Right atrium auricular region (tissue), 2 donors: ENCODE measurements around the gene LSP1. TPM values are rescaled to one million over a fixed set of nuclear protein-coding genes. Genes with fewer than 3 reads are reported as not detected.
A peak's percentile ranks its signal among the peaks of the same experiment; 100 is the strongest.
"Not testable (repeated sequence)": the region's sequence is repeated elsewhere in the genome, so short reads cannot be mapped to it uniquely, and the experiment has no call there.

Experiments used
- DNase-seq: peaks from one replicate; pipeline ENCODE4 v3.0.0-alpha.2; 2019; ENCODE audit warnings: low spot score
- H3K27ac ChIP-seq, 2 donors: fragments of 200-600 bp; sonication (generic); 1 replicate in 1 of 2; 2 replicates in 1 of 2; pipeline ENCODE4 v1.5.1; 2016 to 2019
- H3K27me3 ChIP-seq, 2 donors: fragments of 200-600 bp; sonication (generic); one replicate each; pipeline versions ENCODE4 v1.5.1 to v1.6.0; 2017 to 2019
- H3K36me3 ChIP-seq: fragments of 200-600 bp; sonication (generic); one replicate; pipeline ENCODE4 v1.5.1; 2016
- H3K4me1 ChIP-seq, 2 donors: fragments of 200-600 bp; sonication (generic); one replicate each; pipeline versions ENCODE4 v1.5.1 to v1.6.0; 2017 to 2019
- H3K4me3 ChIP-seq, 2 donors: fragments of 200-600 bp; sonication (generic); 1 replicate in 1 of 2; 2 replicates in 1 of 2; pipeline ENCODE4 v1.5.1; 2017 to 2019; ENCODE audit warnings: mild to moderate bottlenecking in 1 of 2, moderate library complexity in 1 of 2
- H3K9me3 ChIP-seq, 2 donors: fragments of 200-600 bp; sonication (generic); one replicate each; pipeline ENCODE4 v1.5.1; 2019
- total RNA-seq, 2 donors: library from RNA; depleted of rRNA; stranded (reverse); fragments of >200 nt; gene quantifications; one replicate each; pipeline ENCODE4 v1.1.0, GENCODE V29; 2016
- TF ChIP-seq, protein P1 (sequence below), 2 donors: fragments of 200-600 bp; sonication (generic); IDR thresholded peaks; one replicate each; pipeline ENCODE4 v1.5.1; 2019; ENCODE audit warnings: antibody characterized with exemption in 2 of 2

Gene LSP1
- total RNA-seq, 2 donors from 2014 or later: 7.9 to 12.1 TPM

DNA sequence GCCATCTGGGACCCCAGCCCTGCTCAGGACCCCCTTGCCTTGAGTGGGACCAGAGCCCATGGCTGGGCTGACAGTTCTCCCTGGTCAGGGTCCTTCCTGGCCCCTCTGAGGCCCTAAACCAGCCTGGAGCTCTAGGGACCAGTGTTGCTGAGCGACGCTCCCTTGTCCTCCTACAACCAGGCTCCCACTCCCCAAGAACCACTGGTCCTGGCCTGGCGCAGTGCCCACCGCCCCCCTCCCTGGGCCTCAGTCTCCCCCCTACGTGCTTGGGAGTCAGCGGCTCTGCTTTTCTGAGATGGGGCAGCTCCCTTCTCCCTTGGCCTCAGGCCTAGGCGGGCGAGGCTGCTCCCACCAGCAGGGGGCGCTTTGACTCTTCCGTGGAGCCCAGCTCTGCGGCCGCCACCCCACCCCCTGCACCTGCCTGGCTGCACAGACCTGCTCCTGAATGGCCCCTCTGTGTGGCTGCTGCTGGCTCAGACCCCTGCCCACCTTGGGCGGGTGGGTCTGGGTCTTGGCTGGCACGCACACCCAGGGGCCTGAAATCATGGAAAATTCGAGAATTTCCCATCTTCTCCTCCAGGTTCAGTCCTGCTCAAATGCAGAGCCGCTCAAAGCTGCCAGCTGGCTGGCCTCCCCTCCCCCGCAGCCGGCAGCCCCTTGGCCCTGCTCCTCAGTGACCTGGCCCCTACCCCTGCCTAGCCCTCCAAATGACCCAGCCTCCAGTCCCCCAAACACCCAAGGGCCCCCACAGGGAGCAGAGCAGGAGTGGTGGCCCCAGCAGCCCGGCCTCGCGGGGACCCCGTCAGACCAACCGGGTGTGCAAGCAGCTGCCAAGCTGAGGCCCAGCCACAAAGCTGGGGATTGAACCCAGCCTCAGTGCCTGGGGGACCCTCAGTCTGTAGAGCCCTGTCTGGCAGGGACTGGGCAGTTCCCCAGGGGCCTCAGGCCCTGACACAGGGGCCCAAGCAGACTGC, 29.7 kb downstream of the LSP1 start:
- peak overlapping the region; percentile 91 to 95 for H3K27ac ChIP-seq
- H3K36me3 ChIP-seq: peaks cover 13% of the 10 kb centered on the region
- DNase-seq: no peak
- TF ChIP-seq, protein P1, sequence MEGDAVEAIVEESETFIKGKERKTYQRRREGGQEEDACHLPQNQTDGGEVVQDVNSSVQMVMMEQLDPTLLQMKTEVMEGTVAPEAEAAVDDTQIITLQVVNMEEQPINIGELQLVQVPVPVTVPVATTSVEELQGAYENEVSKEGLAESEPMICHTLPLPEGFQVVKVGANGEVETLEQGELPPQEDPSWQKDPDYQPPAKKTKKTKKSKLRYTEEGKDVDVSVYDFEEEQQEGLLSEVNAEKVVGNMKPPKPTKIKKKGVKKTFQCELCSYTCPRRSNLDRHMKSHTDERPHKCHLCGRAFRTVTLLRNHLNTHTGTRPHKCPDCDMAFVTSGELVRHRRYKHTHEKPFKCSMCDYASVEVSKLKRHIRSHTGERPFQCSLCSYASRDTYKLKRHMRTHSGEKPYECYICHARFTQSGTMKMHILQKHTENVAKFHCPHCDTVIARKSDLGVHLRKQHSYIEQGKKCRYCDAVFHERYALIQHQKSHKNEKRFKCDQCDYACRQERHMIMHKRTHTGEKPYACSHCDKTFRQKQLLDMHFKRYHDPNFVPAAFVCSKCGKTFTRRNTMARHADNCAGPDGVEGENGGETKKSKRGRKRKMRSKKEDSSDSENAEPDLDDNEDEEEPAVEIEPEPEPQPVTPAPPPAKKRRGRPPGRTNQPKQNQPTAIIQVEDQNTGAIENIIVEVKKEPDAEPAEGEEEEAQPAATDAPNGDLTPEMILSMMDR (IDR thresholded peaks at IDR 0.05): peak; percentile 87 to 97
- no peaks in the 10 kb centered on the region for H3K9me3 ChIP-seq
- peaks cover 0 to 49% of the 10 kb centered on the region in 2 donors for H3K4me1 ChIP-seq
- H3K4me3 ChIP-seq: no peak overlapping the region
- H3K27me3 ChIP-seq: no peaks in the 10 kb centered on the region

DNA sequence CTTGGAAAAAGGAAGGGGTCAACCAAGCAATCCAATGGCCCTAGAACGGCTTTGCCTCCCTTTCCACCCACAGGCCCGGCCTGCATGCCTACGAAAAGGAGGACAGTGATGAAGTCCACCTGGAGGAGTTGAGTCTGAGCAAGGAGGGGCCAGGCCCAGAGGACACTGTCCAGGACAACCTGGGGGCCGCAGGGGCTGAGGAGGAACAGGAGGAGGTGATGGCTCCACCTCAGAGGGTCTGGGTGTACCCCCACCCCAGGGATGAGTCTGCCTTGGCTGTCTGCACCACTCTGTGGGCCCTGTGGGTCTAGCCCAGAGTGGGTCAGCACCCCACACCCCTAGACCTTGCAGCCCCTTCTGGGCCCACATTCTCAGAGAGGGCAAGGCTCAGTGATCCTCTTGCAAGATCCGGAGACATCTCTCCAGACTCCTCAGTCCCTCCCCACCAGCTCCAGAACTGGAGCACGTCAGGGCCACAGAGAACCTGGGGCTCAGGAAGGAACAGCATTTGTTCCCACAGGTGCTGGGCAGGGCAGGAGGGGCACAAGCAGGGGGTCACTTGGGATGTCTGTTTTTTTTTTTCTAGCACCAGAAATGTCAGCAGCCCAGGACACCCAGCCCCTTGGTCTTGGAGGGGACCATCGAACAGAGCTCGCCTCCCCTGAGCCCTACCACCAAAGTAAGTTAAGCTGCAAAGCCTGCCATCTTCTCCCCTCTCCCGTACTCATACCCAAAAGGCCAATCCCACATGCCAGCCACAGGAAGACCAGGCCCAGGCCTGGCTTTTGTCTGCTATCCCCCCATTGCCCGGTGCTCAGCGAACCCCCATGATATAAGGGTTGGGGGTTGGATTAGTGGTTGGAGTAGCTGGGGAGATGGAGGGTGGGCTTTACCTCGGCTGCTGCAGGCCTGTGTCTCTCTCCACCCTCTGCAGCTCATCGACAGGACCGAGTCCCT, 30.7 kb downstream of the LSP1 start:
- Histone ChIP-seq H3K27ac (peak overlapping the region in 1 of 2 donors; percentile 91), H3K9me3 (no peaks in the 10 kb centered on the region), H3K4me3 (no peak overlapping the region), H3K36me3 (peaks cover 17% of the 10 kb centered on the region), H3K4me1 (peaks cover 0 to 44% of the 10 kb centered on the region in 2 donors), H3K27me3 (no peaks in the 10 kb centered on the region)
- TF ChIP-seq, protein P1 (IDR thresholded peaks at IDR 0.05): no peak
- no peak for DNase-seq

DNA sequence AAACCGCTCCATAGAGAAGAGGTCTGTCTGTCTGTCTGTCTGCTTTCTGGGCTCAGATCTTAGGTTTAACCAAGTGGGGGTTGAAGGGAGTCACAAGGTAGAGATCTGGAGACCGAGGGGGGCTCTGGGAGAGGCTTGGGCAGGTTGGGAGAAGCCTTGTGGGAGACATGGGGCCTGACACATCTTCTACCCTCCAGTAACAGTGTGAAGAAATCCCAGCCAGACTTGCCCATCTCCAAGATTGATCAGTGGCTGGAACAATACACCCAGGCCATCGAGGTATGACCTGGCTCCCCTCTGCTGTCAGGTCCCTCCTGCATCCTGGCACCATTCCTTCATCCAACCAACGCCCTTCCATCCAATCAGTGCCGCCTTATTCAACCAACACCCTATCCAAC, 31.4 kb downstream of the LSP1 start:
- H3K4me3 ChIP-seq: no peak overlapping the region
- peaks cover 18% of the 10 kb centered on the region for H3K36me3 ChIP-seq
- no peaks in the 10 kb centered on the region for H3K9me3 ChIP-seq
- TF ChIP-seq, protein P1 (IDR thresholded peaks at IDR 0.05): no peak
- no peaks in the 10 kb centered on the region for H3K27me3 ChIP-seq
- no peak for DNase-seq
- peaks cover 0 to 43% of the 10 kb centered on the region in 2 donors for H3K4me1 ChIP-seq
- no peak overlapping the region for H3K27ac ChIP-seq

DNA sequence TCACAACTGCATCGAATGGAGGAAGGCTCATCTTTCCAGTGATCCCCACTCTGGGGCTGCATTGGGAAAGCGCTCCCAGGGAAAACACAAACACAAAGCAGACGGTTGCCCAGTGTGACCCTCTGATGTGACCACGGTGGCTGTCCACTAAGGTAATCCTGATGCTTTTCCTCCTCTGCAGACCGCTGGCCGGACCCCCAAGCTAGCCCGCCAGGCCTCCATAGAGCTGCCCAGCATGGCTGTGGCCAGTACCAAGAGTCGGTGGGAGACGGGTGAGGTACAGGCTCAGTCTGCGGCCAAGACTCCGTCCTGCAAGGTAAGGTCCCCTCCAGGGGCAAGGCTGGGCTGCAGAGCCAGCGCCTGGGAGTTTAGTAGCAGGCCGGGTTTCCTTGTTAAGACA, 33.7 kb downstream of the LSP1 start:
- not testable (repeated sequence) for H3K9me3 ChIP-seq, DNase-seq, H3K4me3 ChIP-seq, H3K27ac ChIP-seq, H3K27me3 ChIP-seq
- peaks cover 18% of the 10 kb centered on the region for H3K36me3 ChIP-seq
- peaks cover 0 to 21% of the 10 kb centered on the region in 2 donors for H3K4me1 ChIP-seq

DNA sequence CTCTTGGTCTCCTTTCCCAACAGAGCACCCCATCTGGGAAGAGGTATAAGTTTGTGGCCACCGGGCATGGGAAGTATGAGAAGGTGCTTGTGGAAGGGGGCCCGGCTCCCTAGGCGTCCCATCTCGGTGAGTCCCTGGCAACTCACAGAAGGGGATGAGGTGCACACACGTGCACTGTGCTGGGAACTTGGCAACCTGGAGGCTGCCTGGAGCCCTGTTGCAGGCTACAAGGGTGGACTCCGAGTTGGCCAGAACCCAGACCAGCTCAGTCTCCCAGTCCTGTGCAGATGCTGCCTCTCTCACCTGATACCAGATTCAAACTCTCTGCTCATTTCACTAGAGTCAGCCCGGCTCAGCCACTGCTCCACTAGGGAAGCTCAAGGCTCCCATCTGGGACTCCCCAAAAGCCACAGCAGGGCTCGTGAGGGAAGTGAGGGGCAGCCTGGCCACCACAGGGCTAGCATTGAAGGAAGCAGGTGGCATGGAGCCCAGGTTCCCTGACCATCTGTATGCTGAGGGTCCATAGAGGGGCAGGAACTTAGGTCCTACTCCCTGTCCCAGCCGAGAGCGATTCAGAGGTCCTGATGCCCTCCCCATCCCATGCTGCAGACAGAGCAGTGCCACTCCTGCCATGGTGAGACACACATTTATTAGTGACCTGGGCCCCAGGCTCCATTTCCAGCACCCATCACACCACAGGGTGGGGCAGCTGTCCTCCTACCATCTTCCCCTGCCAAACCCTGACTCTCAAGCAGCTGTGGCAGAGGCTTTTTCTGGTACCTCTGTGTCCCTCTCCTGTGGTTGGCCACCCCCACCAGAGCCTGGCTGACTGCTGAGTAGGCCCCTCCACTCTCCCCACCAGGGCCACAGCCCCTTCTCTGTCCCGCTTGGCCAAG, 34.8 kb downstream of the LSP1 start:
- H3K4me1 ChIP-seq: peaks cover 0 to 9% of the 10 kb centered on the region in 2 donors
- H3K27me3 ChIP-seq: no peaks in the 10 kb centered on the region
- DNase-seq: no peak
- no peaks in the 10 kb centered on the region for H3K9me3 ChIP-seq
- no peak overlapping the region for H3K27ac ChIP-seq
- TF ChIP-seq, protein P1 (IDR thresholded peaks at IDR 0.05): no peak
- H3K4me3 ChIP-seq: no peak overlapping the region
- peaks cover 18% of the 10 kb centered on the region for H3K36me3 ChIP-seq
